Urinary bladder (tissue), 4 donors: ENCODE results near the gene FAM24B. TPM values are rescaled to one million over a fixed set of nuclear protein-coding genes. Genes with fewer than 3 reads are reported as not detected.

Experiments used
- DNase-seq: peaks from one replicate; pipeline ENCODE4 v3.0.0-alpha.2; 2015; ENCODE audit errors: extremely low spot score
- H3K27ac ChIP-seq: one replicate; pipeline ENCODE4 v1.5.1; 2013; ENCODE audit warnings: low read depth, mild to moderate bottlenecking, moderate library complexity
- H3K36me3 ChIP-seq: one replicate; pipeline ENCODE4 v1.6.1; 2013; ENCODE audit warnings: mild to moderate bottlenecking, moderate library complexity; ENCODE audit not compliant: insufficient read depth
- H3K4me1 ChIP-seq: one replicate; pipeline ENCODE4 v1.6.1; 2013; ENCODE audit warnings: mild to moderate bottlenecking, moderate library complexity; ENCODE audit not compliant: insufficient read depth
- H3K4me3 ChIP-seq: one replicate; pipeline ENCODE4 v1.5.1; 2013; ENCODE audit warnings: low read depth, low read length
- WGBS: extraction: QIAGEN DNeasy Blood & Tissue Kit; methylation state at CpG from one replicate; pipeline ENCODE4 v1.1.7; 2013; 5-methylcytosine and 5-hydroxymethylcytosine counted together
- polyA plus RNA-seq: library from polyadenylated mRNA; stranded (reverse); fragments of 200-250 nt; gene quantifications from one replicate; pipeline ENCODE4 v1.2.3, GENCODE V29; 2013
- total RNA-seq: library from RNA; depleted of rRNA; stranded (reverse); fragments of >200 nt; gene quantifications from one replicate; pipeline ENCODE4 v1.2.3, GENCODE V29; 2014
- donor health status: healthy with polysubstance abuse.
- donor health status: healthy.

The FAM24B gene
- total and polyA plus RNA-seq, 2 donors: 1.8 to 2.4 TPM

- 64% methylated on average over 5 of the region's 5 CpGs for WGBS
- H3K36me3 ChIP-seq: no peaks in the 10 kb centered on the region
- H3K4me1 ChIP-seq: no peaks in the 10 kb centered on the region
- no peak for DNase-seq
- H3K4me3 ChIP-seq: no peak overlapping the region
- H3K27ac ChIP-seq: no peak overlapping the region
These were observed 28.4 kb downstream of the FAM24B start for GRCh38 chr10:122850705-122851640.

GRCh38 chr10:122849900-122850605 lies 29.3 kb downstream of the FAM24B start:
- no peak overlapping the region for H3K27ac ChIP-seq
- H3K4me3 ChIP-seq: no peak overlapping the region
- no peaks in the 10 kb centered on the region for H3K36me3 ChIP-seq
- WGBS: 78% methylated on average over 12 of the region's 12 CpGs
- no peaks in the 10 kb centered on the region for H3K4me1 ChIP-seq
- DNase-seq: no peak

- 92% methylated on average over 2 of the region's 2 CpGs for WGBS
- no peak overlapping the region for H3K4me3 ChIP-seq
- no peaks in the 10 kb centered on the region for H3K4me1 ChIP-seq
- H3K27ac ChIP-seq: no peak overlapping the region
- no peak for DNase-seq
- no peaks in the 10 kb centered on the region for H3K36me3 ChIP-seq
These were observed 30.3 kb downstream of the FAM24B start for GRCh38 chr10:122849090-122849489.

- H3K27ac ChIP-seq: no peak overlapping the region
- no peak for DNase-seq
- no peak overlapping the region for H3K4me3 ChIP-seq
- WGBS: 84% methylated on average over 12 of the region's 12 CpGs
- no peaks in the 10 kb centered on the region for H3K4me1 ChIP-seq
- H3K36me3 ChIP-seq: no peaks in the 10 kb centered on the region
These were observed 31.4 kb downstream of the FAM24B start for GRCh38 chr10:122847782-122848604.

GRCh38 chr10:122845783-122846332 lies 33.5 kb downstream of the FAM24B start, which contains the start of gene CUZD1:
CUZD1 (minus strand) TSS chr10:122845857; CDS start chr10:122845843, 14 bp downstream.
- Histone ChIP-seq H3K27ac (no peak within 1 kb of the TSS), H3K36me3 (no peaks in the 10 kb centered on the region), H3K4me1 (no peaks in the 10 kb centered on the region), H3K4me3 (no peak within 1 kb of the TSS)
- no peak for DNase-seq
- 50% methylated on average over 5 of the region's 5 CpGs for WGBS

GRCh38 chr10:122844146-122844545 lies 35.2 kb downstream of the FAM24B start:
- WGBS: 93% methylated on average over 4 of the region's 4 CpGs
- Histone ChIP-seq H3K4me3 (no peak overlapping the region), H3K36me3 (no peaks in the 10 kb centered on the region), H3K27ac (no peak overlapping the region), H3K4me1 (no peaks in the 10 kb centered on the region)
- no peak for DNase-seq

- H3K4me3 ChIP-seq: no peak overlapping the region
- no peaks in the 10 kb centered on the region for H3K36me3 ChIP-seq
These were observed 37.8 kb downstream of the FAM24B start for GRCh38 chr10:122841569-122841968.

GRCh38 chr10:122839505-122839904 lies 39.9 kb downstream of the FAM24B start:
- Histone ChIP-seq H3K4me1 (no peaks in the 10 kb centered on the region), H3K36me3 (no peaks in the 10 kb centered on the region), H3K27ac (no peak overlapping the region), H3K4me3 (no peak overlapping the region)
- no peak for DNase-seq

More at GRCh38 chr10:122841569-122841968, 37.8 kb downstream of the FAM24B start:
- no peak for DNase-seq
- Histone ChIP-seq H3K4me1 (no peaks in the 10 kb centered on the region), H3K27ac (no peak overlapping the region)

- DNase-seq: no peak
- H3K4me1 ChIP-seq: no peaks in the 10 kb centered on the region
- no peak overlapping the region for H3K27ac ChIP-seq
- H3K36me3 ChIP-seq: no peaks in the 10 kb centered on the region
- H3K4me3 ChIP-seq: no peak overlapping the region
- 80% methylated on average over 4 of the region's 4 CpGs for WGBS
These were observed 40.5 kb downstream of the FAM24B start for GRCh38 chr10:122838880-122839279.

GRCh38 chr10:122835908-122836307 lies 43.5 kb downstream of the FAM24B start:
- Histone ChIP-seq H3K27ac (no peak overlapping the region), H3K36me3 (peaks cover 1% of the 10 kb centered on the region), H3K4me1 (no peaks in the 10 kb centered on the region), H3K4me3 (no peak overlapping the region)
- DNase-seq: no peak
- WGBS: 84% methylated on average over 2 of the region's 2 CpGs

- H3K27ac ChIP-seq: no peak overlapping the region
- 80% methylated on average over 1 of the region's 1 CpG for WGBS
- H3K36me3 ChIP-seq: peaks cover 1% of the 10 kb centered on the region
- DNase-seq: no peak
- H3K4me1 ChIP-seq: no peaks in the 10 kb centered on the region
- H3K4me3 ChIP-seq: no peak overlapping the region
These were observed 48.4 kb downstream of the FAM24B start for GRCh38 chr10:122830965-122831353.

GRCh38 chr10:122830273-122830964 lies 49.0 kb downstream of the FAM24B start:
- DNase-seq: no peak
- peaks cover 1% of the 10 kb centered on the region for H3K36me3 ChIP-seq
- H3K27ac ChIP-seq: no peak overlapping the region
- 91% methylated on average over 6 of the region's 7 CpGs for WGBS
- no peak overlapping the region for H3K4me3 ChIP-seq
- no peaks in the 10 kb centered on the region for H3K4me1 ChIP-seq

GRCh38 chr10:122829454-122829853 lies 49.9 kb downstream of the FAM24B start:
- H3K27ac ChIP-seq: no peak overlapping the region
- H3K36me3 ChIP-seq: peaks cover 1% of the 10 kb centered on the region
- 78% methylated on average over 8 of the region's 8 CpGs for WGBS

More at GRCh38 chr10:122829454-122829853, 49.9 kb downstream of the FAM24B start:
- Histone ChIP-seq H3K4me1 (no peaks in the 10 kb centered on the region), H3K4me3 (no peak overlapping the region)
- DNase-seq: no peak
